Activated CD4-positive, alpha-beta T cell treated with anti-CD3 and anti-CD28 coated beads, Interleukin-2, amount 50 U/mL, for 4 hours (primary cell): ENCODE data around the gene GPR146.
A peak's percentile ranks its signal among the peaks of the same experiment; 100 is the strongest.
"Not testable (repeated sequence)": the region's sequence is repeated elsewhere in the genome, so short reads cannot be mapped to it uniquely, and the experiment has no call there.

Experiments used
- DNase-seq, 2 experiments: peaks; one replicate each; pipeline ENCODE4 v3.0.0-alpha.2; 2020

GPR146 gene

GRCh38 chr7:1059200-1060091 lies 15.1 kb downstream of the GPR146 start:
- DNase-seq, result no peak

- DNase-seq, result no peak
Measured at GRCh38 chr7:1060315-1061072, 16.1 kb downstream of the GPR146 start.

- no peak for DNase-seq
Measured at GRCh38 chr7:1061180-1061579, 16.8 kb downstream of the GPR146 start.

GRCh38 chr7:1062296-1063294 lies 18.2 kb downstream of the GPR146 start:
- no peak for DNase-seq

- no peak for DNase-seq
Measured at GRCh38 chr7:1063361-1063760, 19.0 kb downstream of the GPR146 start.

GRCh38 chr7:1064581-1064980 lies 20.2 kb downstream of the GPR146 start:
- DNase-seq, result no peak

- DNase-seq, result no peak
Measured at GRCh38 chr7:1065263-1065584, 20.9 kb downstream of the GPR146 start.

- peak; percentile 77 to 81 for DNase-seq
Measured at GRCh38 chr7:1065585-1066241, 21.4 kb downstream of the GPR146 start.

GRCh38 chr7:1066242-1066588 lies 21.9 kb downstream of the GPR146 start:
- DNase-seq, result no peak

- no peak for DNase-seq
Measured at GRCh38 chr7:1068013-1068412, 23.7 kb downstream of the GPR146 start.

- DNase-seq, result no peak
Measured at GRCh38 chr7:1068619-1069018, 24.3 kb downstream of the GPR146 start.

- no peak for DNase-seq
Measured at GRCh38 chr7:1070544-1071011, 26.2 kb downstream of the GPR146 start.

GRCh38 chr7:1071731-1072254 lies 27.4 kb downstream of the GPR146 start:
- no peak for DNase-seq

- no peak for DNase-seq
Measured at GRCh38 chr7:1073142-1073977, 29.0 kb downstream of the GPR146 start.

- not testable (repeated sequence) for DNase-seq
Measured at GRCh38 chr7:1074018-1074417, 29.7 kb downstream of the GPR146 start.

- DNase-seq, result no peak
Measured at GRCh38 chr7:1074593-1075431, 30.5 kb downstream of the GPR146 start.

- no peak for DNase-seq
Measured at GRCh38 chr7:1076184-1077072, 32.1 kb downstream of the GPR146 start.

GRCh38 chr7:1078519-1078918 lies 34.2 kb downstream of the GPR146 start:
- DNase-seq, result no peak

- DNase-seq, result no peak
Measured at GRCh38 chr7:1078985-1079384, 34.6 kb downstream of the GPR146 start.
